PC-9 (cell line): ENCODE measurements around the gene FLNC. TPM values are rescaled to one million over a fixed set of nuclear protein-coding genes. Genes with fewer than 3 reads are reported as not detected.

ENCODE experiments used
- BruUV-seq: library from RNA; stranded (reverse); fragments of 400-500 nt; replicated peaks from 2 replicates; lab custom pipeline; 2021; lab: Mats Ljungman, UMichigan
- CTCF ChIA-PET: fragments of 300-600 bp; sonication (Branson Sonifier 250); formaldehyde crosslinking; loops from one replicate; lab custom pipeline; 2022; ENCODE audit warnings: antibody characterized with exemption; lab: Charles Lee
- POLR2A ChIA-PET: fragments of 300-600 bp; sonication (Branson Sonifier 250); formaldehyde crosslinking; loops from one replicate; lab custom pipeline; 2022; ENCODE audit warnings: antibody characterized with exemption; ENCODE audit not compliant: unreplicated experiment; lab: Charles Lee
- DNase-seq, 2 experiments: peaks; one replicate each; pipeline versions ENCODE4 v3.0.0 to v3.0.0-alpha.2; 2015 to 2022; ENCODE audit warnings: mixed read lengths in 1 of 2
- H2AFZ ChIP-seq: fragments of 200-600 bp; sonication (generic); 2 replicates; pipeline ENCODE4 v1.8.1; 2017; ENCODE audit warnings: antibody characterized with exemption
- H3F3A ChIP-seq: fragments of 200-600 bp; sonication (generic); 2 replicates; pipeline ENCODE4 v1.8.1; 2017; ENCODE audit warnings: antibody characterized with exemption, mild to moderate bottlenecking, low read depth; ENCODE audit not compliant: insufficient read depth
- H3K27ac ChIP-seq: fragments of 200-600 bp; sonication (generic); 2 replicates; pipeline ENCODE4 v1.6.1; 2016; ENCODE audit warnings: mixed run types
- H3K27me3 ChIP-seq: fragments of 200-600 bp; sonication (generic); 2 replicates; pipeline ENCODE4 v1.6.1; 2016; ENCODE audit warnings: low read depth, mixed run types; ENCODE audit not compliant: insufficient read depth
- H3K36me3 ChIP-seq: fragments of 200-600 bp; sonication (generic); 2 replicates; pipeline ENCODE4 v1.6.1; 2016; ENCODE audit warnings: low read depth, mixed run types
- H3K4me1 ChIP-seq: fragments of 200-600 bp; sonication (generic); replicated peaks from 2 replicates; pipeline ENCODE4 v1.6.1; 2016; ENCODE audit warnings: mixed run types; ENCODE audit not compliant: insufficient read depth
- H3K4me2 ChIP-seq: fragments of 200-600 bp; sonication (generic); 2 replicates; pipeline ENCODE4 v1.6.1; 2017; ENCODE audit warnings: mixed run types
- H3K4me3 ChIP-seq: fragments of 200-600 bp; sonication (generic); 2 replicates; pipeline ENCODE4 v1.6.1; 2016; ENCODE audit warnings: mixed run types
- H3K79me2 ChIP-seq: fragments of 200-600 bp; sonication (generic); 2 replicates; pipeline ENCODE4 v1.6.1; 2017; ENCODE audit warnings: low read depth, mixed run types
- H3K9me2 ChIP-seq: fragments of 200-600 bp; sonication (generic); 2 replicates; pipeline ENCODE4 v1.8.1; 2017; ENCODE audit warnings: mild to moderate bottlenecking; ENCODE audit not compliant: insufficient read depth
- H3K9me3 ChIP-seq: fragments of 200-600 bp; sonication (generic); 2 replicates; pipeline ENCODE4 v1.8.1; 2016; ENCODE audit warnings: low read depth; ENCODE audit not compliant: insufficient read depth
- H4K20me1 ChIP-seq: fragments of 200-600 bp; sonication (generic); 2 replicates; pipeline ENCODE4 v1.8.1; 2017; ENCODE audit not compliant: insufficient read depth
- CTCF ChIP-seq: fragments of 200-600 bp; sonication (generic); conservative IDR thresholded peaks from 2 replicates; pipeline ENCODE4 v1.6.1; 2017; ENCODE audit warnings: mixed run types, antibody characterized with exemption, mild to moderate bottlenecking, moderate library complexity
- EZH2 ChIP-seq: fragments of 200-600 bp; sonication (generic); IDR thresholded peaks from 2 replicates; pipeline ENCODE4 v1.8.0; 2017; ENCODE audit warnings: antibody characterized with exemption, low read depth
- intact Hi-C: fragments of 100-400 bp; cut with micrococcal nuclease; formaldehyde crosslinking; loops from one replicate; pipeline ENCODE4 v1.10.0; 2022; ENCODE audit not compliant: unreplicated experiment
- total RNA-seq: library from RNA; stranded (reverse); gene quantifications from 2 replicates; pipeline ENCODE4 v1.2.3, GENCODE V29; 2021

Gene FLNC
- total RNA-seq, 1 experiment from 2014 or later, result 75.5 TPM

- DNase-seq, result no peak
- no peaks in the 10 kb centered on the region for H3K4me1 ChIP-seq
- intact Hi-C loops, result no loop called here
- no peaks in the 10 kb centered on the region for H3K9me2 ChIP-seq
- H2AFZ ChIP-seq, result no peak overlapping the region
- TF ChIP-seq EZH2 (no peak), CTCF (no peak)
- no peak overlapping the region for H3K27ac ChIP-seq
- no peaks in the 10 kb centered on the region for H3K79me2 ChIP-seq
- H3K27me3 ChIP-seq, result no peaks in the 10 kb centered on the region
- H3F3A ChIP-seq, result 0 out of 2 replicates have a peak, but pooled peaks cover 2% of the 10 kb centered on the region
- H3K9me3 ChIP-seq, result no peaks in the 10 kb centered on the region
- no TSS peak for BruUV-seq
- ChIA-PET CTCF (interaction anchor here (0.7 kb wide), 1 partner anchor 33 kb away, joined by 5 read pairs; no protein-coding TSS in a partner anchor), POLR2A (no interaction called here)
- no peaks in the 10 kb centered on the region for H4K20me1 ChIP-seq
- no peak overlapping the region for H3K4me2 ChIP-seq
- no peak overlapping the region for H3K4me3 ChIP-seq
- H3K36me3 ChIP-seq, result no peaks in the 10 kb centered on the region
These were observed 9.6 kb downstream of the FLNC start for GRCh38 chr7:128839751-128840177.

- intact Hi-C loops, result no loop called here
- no peak for TF ChIP-seq EZH2
- no peak for TF ChIP-seq CTCF
- no peaks in the 10 kb centered on the region for H3K9me2 ChIP-seq
- H3K4me2 ChIP-seq, result no peak overlapping the region
- H3K27me3 ChIP-seq, result no peaks in the 10 kb centered on the region
- no peak overlapping the region for H3K4me3 ChIP-seq
- H3K4me1 ChIP-seq, result no peaks in the 10 kb centered on the region
- H3K36me3 ChIP-seq, result no peaks in the 10 kb centered on the region
- ChIA-PET POLR2A (no interaction called here), CTCF (interaction anchor here (0.6 to 0.7 kb wide), 2 partner anchors 32 to 41 kb away, joined by 3 to 5 read pairs; no protein-coding TSS in a partner anchor)
- no peaks in the 10 kb centered on the region for H4K20me1 ChIP-seq
- DNase-seq, result no peak
- H3K9me3 ChIP-seq, result no peaks in the 10 kb centered on the region
- H3K79me2 ChIP-seq, result no peaks in the 10 kb centered on the region
- no peak overlapping the region for H2AFZ ChIP-seq
- H3F3A ChIP-seq, result no peaks in the 10 kb centered on the region
- no TSS peak for BruUV-seq
- no peak overlapping the region for H3K27ac ChIP-seq
These were observed 10.3 kb downstream of the FLNC start for GRCh38 chr7:128840326-128841170.

GRCh38 chr7:128841171-128841690, 11.0 kb downstream of the FLNC start:
- Histone ChIP-seq H3K4me3 (no peak overlapping the region), H3K4me2 (no peak overlapping the region), H3K4me1 (no peaks in the 10 kb centered on the region), H3K36me3 (no peaks in the 10 kb centered on the region), H3K27ac (no peak overlapping the region), H3K27me3 (no peaks in the 10 kb centered on the region), H3K79me2 (no peaks in the 10 kb centered on the region), H3K9me2 (no peaks in the 10 kb centered on the region), H3F3A (no peaks in the 10 kb centered on the region), H2AFZ (no peak overlapping the region), H4K20me1 (no peaks in the 10 kb centered on the region), H3K9me3 (no peaks in the 10 kb centered on the region)
- DNase-seq, result no peak
- intact Hi-C loops, result no loop called here
- no TSS peak for BruUV-seq
- ChIA-PET POLR2A (no interaction called here), CTCF (interaction anchor here (0.6 kb wide), 1 partner anchor 41 kb away, joined by 3 read pairs; no protein-coding TSS in a partner anchor)
- TF ChIP-seq CTCF (no peak), EZH2 (no peak)
